Activated T-helper 1 cell treated with anti-CD3 and anti-CD28 coated beads, Interleukin-2, amount 50 U/mL, for 16 hours (primary cell): ENCODE results near the gene GFRA3.
"Not testable (repeated sequence)": the region's sequence is repeated elsewhere in the genome, so short reads cannot be mapped to it uniquely, and the experiment has no call there.

ENCODE experiments used
- DNase-seq, 2 donors: peaks; one replicate each; pipeline ENCODE4 v3.0.0-alpha.2; 2020; ENCODE audit warnings: low read depth in 1 of 2, low spot score in 1 of 2

GFRA3 gene

DNA sequence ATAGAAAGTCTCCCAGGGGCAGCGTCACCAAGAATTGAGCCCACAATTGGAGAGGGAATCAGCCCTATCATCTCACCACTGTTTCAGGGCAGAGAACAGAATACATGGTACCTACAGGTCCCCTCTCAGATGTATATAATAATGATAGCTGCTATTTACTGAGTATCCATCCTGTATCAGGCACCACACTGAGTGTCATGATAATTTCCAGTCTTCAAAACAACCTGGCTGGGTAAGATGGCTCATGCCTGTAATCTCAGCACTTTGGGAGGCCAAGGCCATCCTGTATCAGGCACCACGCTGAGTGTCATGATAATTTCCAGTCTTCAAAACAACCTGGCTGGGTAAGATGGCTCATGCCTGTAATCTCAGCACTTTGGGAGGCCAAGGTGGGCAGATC is 26.6 kb downstream of the GFRA3 start:
- not testable (repeated sequence) for DNase-seq

DNA sequence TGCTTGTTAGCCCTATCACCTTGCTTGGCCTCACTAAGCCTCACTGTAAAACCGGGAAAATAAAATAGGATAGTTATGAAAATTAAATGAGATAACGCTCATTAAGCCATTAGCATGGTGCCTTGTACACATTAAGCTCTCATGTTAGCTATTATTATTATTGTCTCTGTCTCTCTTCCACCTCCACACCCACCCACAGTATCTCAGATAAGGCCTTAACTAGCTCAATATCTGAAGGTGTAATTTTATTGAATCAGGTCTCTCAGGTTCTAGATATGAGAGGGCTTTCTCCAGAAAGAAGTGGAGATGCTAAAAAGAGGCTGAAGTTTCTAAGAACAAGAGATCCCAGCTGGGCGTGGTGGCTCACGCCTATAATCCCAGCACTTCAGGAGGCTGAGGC is 27.6 kb downstream of the GFRA3 start:
- DNase-seq = no peak

DNA sequence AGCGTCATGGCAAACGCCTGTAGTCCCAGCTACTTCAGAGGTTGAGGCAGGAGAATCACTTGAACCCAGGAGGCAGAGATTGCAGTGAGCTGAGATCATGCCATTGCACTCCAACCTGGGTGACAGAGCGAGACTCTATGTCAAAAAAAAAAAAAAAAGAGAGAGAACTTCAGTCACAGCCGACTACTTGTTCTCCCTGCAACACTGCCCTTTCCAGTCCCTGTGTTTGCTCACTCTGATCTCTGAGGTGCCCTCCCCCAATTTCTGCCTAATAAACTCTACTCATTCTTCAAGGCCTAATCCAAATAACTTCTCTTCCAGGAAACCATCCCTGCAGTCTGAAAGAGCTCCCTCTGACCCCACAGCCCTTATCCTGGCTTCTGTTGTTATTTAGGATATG is 28.1 kb downstream of the GFRA3 start:
- DNase-seq = no peak

DNA sequence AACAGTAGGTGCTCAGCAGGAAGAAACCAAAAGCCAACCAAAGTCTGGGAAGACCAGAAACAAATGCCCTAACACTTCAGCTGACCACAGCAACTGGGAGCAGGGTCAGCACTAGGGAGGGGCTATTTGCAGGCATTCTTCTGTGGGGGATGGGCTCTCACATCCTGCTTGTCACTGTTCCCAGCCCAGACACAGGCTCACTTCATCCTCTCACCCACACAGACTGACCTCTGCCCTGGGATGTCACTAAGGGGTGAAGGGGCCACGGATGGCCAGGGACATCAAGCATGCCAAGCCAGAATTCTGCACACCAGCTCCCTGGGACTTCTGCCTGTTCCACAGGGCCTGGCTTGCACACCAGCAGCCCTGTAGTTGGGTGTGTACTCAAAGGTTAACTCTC is 28.7 kb downstream of the GFRA3 start:
- DNase-seq = no peak

DNA sequence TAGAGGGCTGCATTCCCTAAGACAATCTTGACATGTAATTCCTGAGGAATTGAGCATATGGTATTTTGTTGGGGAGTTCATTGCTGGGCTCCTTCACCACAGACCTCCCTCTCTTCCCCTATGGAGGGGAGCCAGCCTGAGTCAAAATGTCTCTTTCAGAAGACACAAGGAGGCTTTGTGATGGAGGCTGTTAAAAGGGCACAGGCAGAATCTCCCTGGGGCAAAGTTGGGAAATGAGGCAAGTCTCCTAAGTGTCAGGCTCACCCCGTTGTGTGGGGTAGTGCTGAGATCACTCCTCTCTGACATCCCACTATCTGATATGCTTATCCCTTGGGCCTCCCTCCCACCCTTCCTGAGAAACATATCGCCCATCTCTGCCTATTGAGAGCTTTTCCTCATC is 30.6 kb downstream of the GFRA3 start:
- DNase-seq = no peak

DNA sequence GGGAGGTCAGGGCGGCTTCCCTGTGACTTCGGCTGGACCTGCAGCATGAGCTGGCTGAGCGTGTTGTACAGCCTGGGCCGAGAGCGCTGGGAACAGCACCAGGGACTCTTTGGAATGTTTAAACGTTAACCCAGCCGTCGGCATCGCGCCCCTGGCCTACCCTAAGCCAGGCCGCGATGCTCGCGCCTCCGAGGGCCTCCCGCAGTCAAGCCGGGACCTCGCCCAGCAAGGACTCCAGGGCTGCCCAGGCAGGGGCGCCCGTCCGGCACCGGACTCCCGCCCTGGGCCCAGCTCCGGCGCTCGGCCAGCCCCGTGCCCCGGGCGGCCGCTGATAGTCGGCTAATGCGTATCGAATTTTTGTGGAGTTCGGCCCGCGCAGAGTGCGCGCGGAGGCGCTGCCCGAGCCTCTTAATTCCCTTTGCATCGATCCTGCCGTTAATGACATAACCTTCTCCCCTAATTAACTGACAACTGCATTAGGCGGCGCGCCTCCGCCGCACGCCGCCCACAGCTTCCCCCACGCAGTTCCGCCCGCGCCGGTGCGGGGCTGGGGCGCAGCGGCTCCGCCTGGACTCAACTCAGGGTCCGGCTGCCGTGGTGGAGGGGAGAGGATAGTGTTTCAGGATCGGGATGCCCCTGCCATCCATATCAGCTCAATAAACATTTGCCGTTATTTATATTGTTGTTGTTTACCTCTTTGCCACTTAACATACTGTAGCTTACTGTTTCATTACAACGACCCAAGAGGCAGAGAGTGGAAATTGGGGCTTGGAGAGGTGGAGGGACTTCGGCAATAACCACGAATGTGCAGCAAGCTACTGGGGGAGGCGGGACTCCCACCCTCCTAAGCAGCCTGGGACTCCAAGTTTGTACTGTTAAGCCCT is 32.5 kb downstream of the GFRA3 start:
- DNase-seq = no peak

DNA sequence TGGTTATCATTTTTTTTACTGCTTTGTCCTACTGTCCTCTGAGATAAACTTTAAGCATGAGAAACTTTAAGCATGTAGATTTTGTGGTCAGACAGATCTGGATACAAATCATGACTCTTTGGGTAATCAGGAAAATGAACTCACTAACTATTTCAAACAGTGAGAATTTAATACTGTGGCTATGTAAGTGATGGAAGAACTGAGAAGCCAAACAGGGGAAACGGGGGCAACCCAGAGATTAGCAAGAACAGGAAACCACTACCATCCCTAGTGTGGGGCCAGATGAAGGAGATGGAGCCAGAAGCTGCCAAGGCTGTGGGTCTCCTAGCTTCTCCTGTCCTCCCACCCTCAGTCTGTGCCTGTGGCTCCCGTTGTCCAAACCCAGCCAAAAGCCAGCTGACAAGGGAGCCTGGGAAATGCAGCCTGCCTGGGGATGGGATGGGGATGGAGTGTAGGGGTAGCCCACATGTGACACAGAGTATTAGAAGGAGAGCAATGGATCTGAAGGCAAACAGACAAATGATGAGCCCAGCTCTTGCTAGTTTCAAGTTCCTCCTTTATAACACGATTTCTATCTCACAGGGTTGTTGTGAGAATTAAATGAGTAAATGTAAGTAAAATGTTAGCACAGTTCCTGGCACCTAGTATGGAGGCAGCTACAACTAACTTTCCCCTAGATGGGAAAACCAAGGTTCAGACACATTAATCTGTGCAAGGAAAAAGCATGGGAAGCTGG is 33.6 kb downstream of the GFRA3 start:
- DNase-seq = no peak

DNA sequence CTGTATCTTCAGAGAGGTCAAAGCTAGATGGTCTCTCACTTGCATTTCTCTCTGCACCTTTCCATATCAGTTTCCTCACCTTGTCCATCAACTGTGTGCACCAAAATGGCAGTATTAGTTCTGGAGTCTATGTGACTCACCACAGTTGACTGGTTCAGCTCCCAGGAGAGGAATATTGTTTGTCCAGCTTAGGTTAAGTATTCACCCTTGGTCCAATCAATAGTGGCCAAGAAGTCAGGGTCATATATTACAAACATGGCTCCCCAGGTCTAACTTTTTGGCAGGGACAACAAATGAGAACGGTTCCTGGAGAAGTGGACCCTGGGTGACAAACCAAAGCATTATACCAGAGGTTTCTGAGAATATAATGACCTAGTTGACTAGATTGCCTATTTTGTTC is 36.4 kb downstream of the GFRA3 start:
- DNase-seq = no peak

DNA sequence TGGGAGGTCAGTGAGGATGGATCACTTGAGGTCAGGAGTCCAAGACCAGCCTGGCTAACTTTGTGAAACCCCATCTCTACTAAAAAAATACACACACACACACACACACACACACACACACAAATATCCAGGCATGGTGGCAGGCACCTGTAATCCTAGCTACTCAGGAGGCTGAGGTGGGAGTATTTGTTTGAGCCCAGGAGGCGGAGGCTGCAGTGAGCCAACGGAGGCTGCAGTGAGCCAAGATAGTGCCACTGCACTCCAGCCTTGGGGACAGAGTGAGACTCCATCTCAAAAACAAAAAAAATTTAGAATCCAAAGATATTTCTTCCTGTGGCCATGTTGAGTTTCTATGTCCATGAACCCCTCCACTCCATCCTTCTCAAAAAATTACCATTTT is 39.8 kb downstream of the GFRA3 start:
- DNase-seq = no peak

DNA sequence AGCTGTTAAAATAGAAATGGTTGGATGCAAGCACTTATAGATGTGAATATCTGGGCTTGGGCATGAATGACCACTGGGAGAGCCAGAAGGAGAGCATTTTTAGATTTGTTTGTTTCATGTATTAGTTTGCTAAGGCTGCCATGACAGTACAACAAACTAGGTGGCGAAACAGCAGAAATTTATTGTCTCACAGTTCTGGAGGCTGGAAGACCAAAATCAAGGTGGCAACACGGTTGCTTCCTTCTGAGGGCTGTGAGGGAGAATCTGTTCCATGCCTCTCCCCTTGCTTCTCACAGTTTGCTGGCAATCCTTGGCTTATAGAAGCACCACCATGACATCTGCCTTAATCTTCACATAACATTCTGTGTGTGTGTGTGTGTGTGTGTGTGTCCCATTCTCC is 41.1 kb downstream of the GFRA3 start:
- no peak for DNase-seq

DNA sequence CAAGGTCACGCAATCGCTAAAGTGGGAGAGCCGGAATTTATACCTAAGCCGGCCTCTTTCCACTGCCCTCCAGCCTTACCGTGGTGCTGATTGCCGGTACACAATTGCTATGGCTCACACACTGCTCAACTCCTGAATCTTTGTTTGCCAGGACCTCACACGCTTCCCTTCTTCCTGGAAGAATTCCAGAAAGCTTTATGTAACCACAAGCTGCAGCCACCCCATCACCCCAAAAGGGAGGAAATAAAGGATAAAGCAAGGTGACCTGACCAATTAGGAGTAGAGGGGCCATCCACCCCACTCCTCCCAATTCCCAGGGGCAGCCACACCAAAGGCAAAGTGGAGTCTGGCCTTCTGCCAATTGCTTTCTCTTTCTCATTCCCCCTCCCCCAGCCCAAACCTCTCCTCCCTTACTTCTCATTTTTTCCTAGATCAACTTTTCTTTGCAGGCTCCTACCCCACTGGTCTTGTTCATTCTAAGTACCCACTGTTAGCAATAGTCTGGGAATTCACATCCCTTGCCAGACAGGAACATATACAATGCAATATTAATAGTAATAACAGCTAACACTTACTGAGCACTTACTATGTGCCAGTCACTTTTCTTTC is 43.3 kb downstream of the GFRA3 start:
- DNase-seq = no peak

DNA sequence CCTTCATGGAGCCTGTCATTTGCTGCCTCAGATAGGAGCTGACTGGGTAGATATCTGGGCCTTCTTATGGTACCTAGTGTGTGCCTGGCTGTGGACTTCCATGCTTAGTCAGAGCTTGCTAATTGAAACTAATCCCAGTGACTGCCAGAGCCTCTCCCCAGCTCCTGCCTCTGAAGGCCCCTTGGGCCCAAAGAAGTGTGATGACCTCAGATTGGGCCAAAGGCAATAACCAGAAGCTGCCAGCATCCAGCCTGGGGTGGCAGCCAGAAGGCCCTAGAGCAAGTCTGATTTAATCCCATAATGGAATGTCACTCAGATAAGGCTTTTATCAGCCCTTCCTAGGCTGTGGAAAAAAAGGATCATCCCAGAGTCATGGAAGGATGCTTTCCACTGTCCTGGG is 44.2 kb downstream of the GFRA3 start:
- no peak for DNase-seq

DNA sequence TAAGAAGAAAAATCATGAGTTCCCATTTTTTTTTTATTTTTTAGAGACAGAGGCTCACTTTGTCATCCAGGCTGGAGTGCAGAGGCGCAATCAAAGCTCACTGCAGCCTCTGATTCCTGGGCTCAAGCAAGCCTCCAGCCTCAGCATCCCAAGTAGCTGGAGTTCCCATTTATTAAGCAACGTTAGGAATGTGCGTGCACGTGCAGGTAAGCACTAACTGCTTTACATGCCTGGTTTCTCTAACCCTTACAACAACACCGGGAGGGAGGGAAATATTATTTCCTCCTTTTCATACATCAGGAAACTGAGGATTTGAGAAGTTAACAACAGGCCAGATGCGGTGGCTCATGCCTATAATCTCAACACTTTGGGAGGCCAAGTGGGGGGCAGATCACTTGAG is 45.0 kb downstream of the GFRA3 start:
- DNase-seq = no peak

DNA sequence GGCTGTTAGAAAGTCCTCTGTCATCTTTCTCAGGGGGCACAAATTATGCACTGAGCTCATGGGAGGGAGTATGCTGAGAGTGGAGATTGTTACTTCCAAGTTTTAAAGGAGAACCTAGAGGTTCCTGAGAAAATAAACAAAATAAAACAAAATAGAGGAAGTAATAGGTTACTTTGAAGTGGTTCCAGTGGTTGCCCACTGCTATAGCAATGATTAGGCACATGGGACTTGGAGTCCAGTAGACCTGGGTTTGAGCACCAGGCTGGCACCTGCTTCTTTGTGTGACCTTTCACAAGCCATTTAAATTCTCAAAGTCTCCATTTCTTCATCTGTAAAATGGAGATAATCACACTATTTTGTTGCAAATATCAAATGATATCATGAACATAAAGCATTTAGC is 47.5 kb downstream of the GFRA3 start:
- no peak for DNase-seq

DNA sequence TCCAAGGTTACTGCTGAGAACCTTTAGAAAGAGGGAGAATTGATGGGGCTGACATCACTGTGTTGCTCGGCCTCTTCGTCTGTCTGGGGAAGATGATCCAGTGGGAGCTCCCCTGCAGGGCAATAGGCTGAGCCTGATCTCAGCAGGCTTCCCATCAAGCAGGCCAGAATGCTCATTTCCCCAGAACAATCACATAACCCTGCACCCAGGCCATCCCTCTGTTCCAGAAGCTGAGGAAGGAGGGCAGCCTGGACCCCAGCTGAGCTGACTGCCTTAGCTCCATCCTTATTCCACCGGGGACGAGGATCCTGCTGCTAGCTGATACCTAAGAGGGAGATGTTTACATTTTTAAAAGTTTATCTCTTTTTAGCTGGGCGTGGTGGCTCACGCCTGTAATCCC is 49.7 kb downstream of the GFRA3 start:
- no peak for DNase-seq

DNA sequence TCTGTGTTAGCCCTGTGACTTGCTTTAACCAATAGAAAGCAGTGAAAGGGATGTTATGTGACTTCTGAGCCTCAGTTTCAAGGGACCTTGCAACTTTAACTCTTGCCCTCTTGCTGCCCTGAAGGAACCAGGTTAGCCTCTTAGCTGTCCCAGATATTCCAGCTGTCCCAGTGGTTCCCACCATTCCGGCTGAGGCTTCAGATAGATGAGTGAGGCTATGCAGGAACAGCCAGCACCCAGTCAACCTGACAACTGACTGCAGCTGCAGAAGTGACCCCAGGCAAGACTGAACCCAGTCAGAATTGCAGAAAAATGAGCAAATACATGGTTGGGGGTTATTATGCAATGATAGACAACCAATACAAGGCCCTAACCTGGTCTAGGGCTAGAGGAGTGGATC is 50.9 kb downstream of the GFRA3 start:
- no peak for DNase-seq

DNA sequence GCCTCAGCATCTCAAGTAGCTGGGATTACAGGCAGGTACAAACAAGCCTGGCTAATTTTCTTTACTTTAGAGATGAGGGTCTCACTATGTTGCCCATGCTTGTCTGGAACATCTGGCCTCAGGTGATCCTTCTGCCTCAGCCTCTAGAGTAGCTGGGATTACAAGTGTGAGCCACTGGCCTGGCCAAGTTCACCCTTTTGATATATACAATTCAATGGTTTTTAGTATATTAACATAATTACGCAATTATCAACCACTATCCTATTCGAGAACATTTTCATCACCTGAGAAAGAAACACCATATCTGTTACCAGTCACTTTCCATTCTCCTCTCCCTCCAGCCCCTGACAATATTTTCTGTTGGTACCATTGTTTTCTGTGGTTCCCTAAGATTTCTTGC is 57.6 kb downstream of the GFRA3 start:
- DNase-seq = no peak

DNA sequence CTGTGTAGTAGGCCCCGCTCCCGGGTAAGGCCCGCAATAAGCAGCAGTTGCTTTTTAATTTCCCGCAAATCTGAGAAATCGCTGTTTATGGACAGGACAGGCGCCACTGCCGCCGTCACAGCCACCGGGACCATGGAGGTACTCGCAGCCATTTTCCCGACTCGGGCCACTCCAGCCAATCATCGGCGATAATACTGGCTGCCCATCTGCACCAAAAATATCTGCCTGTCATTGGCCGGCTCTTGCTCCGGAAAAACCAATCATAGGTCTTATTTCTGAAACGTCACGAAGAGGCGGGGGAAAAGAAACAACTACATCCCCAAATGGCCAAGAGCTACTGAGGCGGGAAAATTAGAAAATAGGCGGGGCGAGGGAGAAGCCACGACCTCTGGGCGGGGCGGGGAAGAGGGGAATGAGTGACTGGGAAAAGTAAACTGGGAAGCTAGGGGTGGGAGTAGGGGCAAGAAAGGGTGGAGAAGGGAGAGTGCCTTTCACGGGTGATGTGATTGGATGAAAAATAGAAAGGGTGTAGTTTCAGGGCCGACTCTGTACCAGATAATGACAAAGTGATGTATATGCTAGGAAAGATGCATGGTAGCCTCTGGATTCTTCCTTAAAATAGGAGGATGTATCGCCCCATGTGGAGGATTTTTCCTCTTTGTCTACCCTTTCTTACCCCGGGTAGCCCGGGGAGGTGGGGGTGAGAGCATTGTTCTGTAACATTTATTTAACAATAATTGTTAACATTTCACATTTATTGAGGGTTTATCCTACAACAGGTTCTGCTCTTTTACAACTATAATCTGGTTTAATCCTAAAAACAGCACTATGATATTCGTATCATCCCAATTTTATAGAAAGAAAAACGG is 61.0 kb downstream of the GFRA3 start, which contains the start of gene CDC23:
TSS of gene CDC23 (minus strand) at position 163 of the 869 bp plus-strand sequence. CDS start at position 152, 11 bp downstream.
- peak; percentile 66 to 82 for DNase-seq

DNA sequence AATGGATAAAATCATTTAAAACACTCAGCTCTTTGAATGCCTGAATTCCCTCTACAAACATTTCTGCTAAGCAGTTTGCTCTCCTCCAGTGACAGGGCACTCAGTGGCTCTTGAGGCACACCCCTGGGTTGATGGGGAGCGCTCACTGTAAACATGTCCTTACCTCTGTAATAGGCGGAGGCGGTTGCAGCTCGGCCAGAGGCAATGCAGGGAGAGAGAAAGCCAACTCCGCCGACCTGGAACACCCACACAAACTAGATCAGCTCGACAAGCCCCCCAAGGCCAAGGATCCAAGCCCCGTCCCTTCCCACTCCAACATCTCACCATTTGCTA is 61.6 kb downstream of the GFRA3 start:
- no peak for DNase-seq

DNA sequence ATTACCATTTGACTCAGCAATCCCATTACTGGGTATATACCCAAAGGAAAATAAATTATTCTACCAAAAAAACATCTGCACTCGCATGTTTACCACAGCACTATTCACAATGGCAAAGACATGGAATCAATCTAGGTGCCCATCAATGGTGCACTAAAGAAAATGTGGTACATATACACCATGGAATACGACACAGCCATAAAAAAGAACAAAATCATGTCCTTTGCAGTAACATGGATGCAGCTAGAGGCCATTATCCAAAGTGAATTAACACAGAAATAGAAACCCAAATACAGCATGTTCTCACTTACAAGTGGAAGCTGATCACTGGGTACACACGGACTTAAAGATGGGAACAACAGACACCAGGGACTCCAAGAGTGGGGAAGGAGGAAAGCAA is 63.4 kb downstream of the GFRA3 start:
- no peak for DNase-seq
